ENCODE measurements around the gene ARHGEF10L. TPM values are rescaled to one million over a fixed set of nuclear protein-coding genes. Genes with fewer than 3 reads are reported as not detected.

ARHGEF10L gene
- total RNA-seq, 2 experiments from 2014 or later = not detected

GRCh38 chr1:17706445-17706844 is 166.9 kb downstream of the ARHGEF10L start:
- Mint-ChIP-seq H3K4me3 (no peak overlapping the region), H3K36me3 (ENCODE audit: low read depth) (no peaks in the 10 kb centered on the region), H3K9me3 (peaks cover 5% of the 10 kb centered on the region), H3K27ac (no peak overlapping the region), H3K27me3 (no peaks in the 10 kb centered on the region), H3K4me1 (ENCODE audit: low read depth) (no peaks in the 10 kb centered on the region)
- POLR2A ChIA-PET = no interaction called here
- no peak for TF ChIP-seq CTCF (IDR thresholded peaks at IDR 0.05)
- CTCF ChIA-PET = no interaction called here
- DNase-seq (no peak), ATAC-seq (no peak)
- intact Hi-C loops (cut with micrococcal nuclease) = no loop called here

- H3K27ac Mint-ChIP-seq = no peak overlapping the region
- no peaks in the 10 kb centered on the region for H3K36me3 Mint-ChIP-seq (ENCODE audit: low read depth)
- H3K27me3 Mint-ChIP-seq = peaks cover 2% of the 10 kb centered on the region
- H3K4me3 Mint-ChIP-seq = no peak overlapping the region
- peaks cover 5% of the 10 kb centered on the region for H3K9me3 Mint-ChIP-seq
- ChIA-PET POLR2A (no interaction called here), CTCF (no interaction called here)
- no peaks in the 10 kb centered on the region for H3K4me1 Mint-ChIP-seq (ENCODE audit: low read depth)
- intact Hi-C loops (cut with micrococcal nuclease) = no loop called here
- no peak for ATAC-seq
- TF ChIP-seq CTCF (IDR thresholded peaks at IDR 0.05) = no peak
- no peak for DNase-seq
Measured at GRCh38 chr1:17709981-17710380, 170.5 kb downstream of the ARHGEF10L start.

GRCh38 chr1:17710889-17711576 is 171.5 kb downstream of the ARHGEF10L start:
- POLR2A ChIA-PET = no interaction called here
- Mint-ChIP-seq H3K36me3 (ENCODE audit: low read depth) (no peaks in the 10 kb centered on the region), H3K4me3 (no peak overlapping the region), H3K27ac (no peak overlapping the region), H3K27me3 (peaks cover 5% of the 10 kb centered on the region), H3K4me1 (ENCODE audit: low read depth) (no peaks in the 10 kb centered on the region), H3K9me3 (peaks cover 5% of the 10 kb centered on the region)
- intact Hi-C loops (cut with micrococcal nuclease) = no loop called here
- CTCF ChIA-PET = no interaction called here
- no peak for TF ChIP-seq CTCF (IDR thresholded peaks at IDR 0.05)
- DNase-seq = no peak
- no peak for ATAC-seq

GRCh38 chr1:17711577-17711910 is 172.0 kb downstream of the ARHGEF10L start:
- intact Hi-C loops (cut with micrococcal nuclease) = no loop called here
- ATAC-seq (no peak), DNase-seq (no peak)
- ChIA-PET CTCF (no interaction called here), POLR2A (no interaction called here)
- no peak overlapping the region for H3K4me3 Mint-ChIP-seq
- H3K9me3 Mint-ChIP-seq = peaks cover 5% of the 10 kb centered on the region
- no peaks in the 10 kb centered on the region for H3K4me1 Mint-ChIP-seq (ENCODE audit: low read depth)
- no peak for TF ChIP-seq CTCF (IDR thresholded peaks at IDR 0.05)
- H3K36me3 Mint-ChIP-seq (ENCODE audit: low read depth) = no peaks in the 10 kb centered on the region
- peaks cover 5% of the 10 kb centered on the region for H3K27me3 Mint-ChIP-seq
- H3K27ac Mint-ChIP-seq = no peak overlapping the region

GRCh38 chr1:17711941-17712340 is 172.4 kb downstream of the ARHGEF10L start:
- intact Hi-C loops (cut with micrococcal nuclease) = no loop called here
- H3K36me3 Mint-ChIP-seq (ENCODE audit: low read depth) = no peaks in the 10 kb centered on the region
- no peak overlapping the region for H3K27ac Mint-ChIP-seq
- peaks cover 5% of the 10 kb centered on the region for H3K9me3 Mint-ChIP-seq
- H3K4me3 Mint-ChIP-seq = no peak overlapping the region
- DNase-seq (no peak), ATAC-seq (no peak)
- POLR2A ChIA-PET = no interaction called here
- peaks cover 5% of the 10 kb centered on the region for H3K27me3 Mint-ChIP-seq
- no peak for TF ChIP-seq CTCF (IDR thresholded peaks at IDR 0.05)
- H3K4me1 Mint-ChIP-seq (ENCODE audit: low read depth) = no peaks in the 10 kb centered on the region
- CTCF ChIA-PET = no interaction called here

All from activated CD8-positive, alpha-beta T cell treated with anti-CD3 and anti-CD28 coated beads for 36 hours (primary cell).